Keratinocyte (primary cell): ENCODE measurements around the gene CNN2.

ENCODE experiments used
- CTCF ChIP-seq, 3 experiments: IDR thresholded peaks in 1 of 3; conservative IDR thresholded peaks in 1 of 3; optimal IDR thresholded peaks in 1 of 3; 2 replicates in 2 of 3; 3 replicates in 1 of 3; pipeline versions ENCODE3 to v1.5.1; 2011; ENCODE audit warnings: low read length in 3 of 3, mild to moderate bottlenecking in 3 of 3, moderate library complexity in 2 of 3, control low read depth in 1 of 3, inconsistent platforms in 1 of 3; ENCODE audit not compliant: insufficient read depth in 2 of 3; ENCODE audit errors: extremely low read depth in 1 of 3
- EZH2 ChIP-seq: IDR thresholded peaks from one replicate; pipeline ENCODE4 v1.6.1; 2012; ENCODE audit warnings: inconsistent platforms, mild to moderate bottlenecking, low read length, moderate library complexity

GRCh38 chr19:1037621-1038064, 11.2 kb downstream of the CNN2 start:
- TF ChIP-seq CTCF (optimal IDR thresholded peaks at IDR 0.05 in 1 of 3, IDR thresholded peaks at IDR 0.05 in 1 of 3, conservative IDR thresholded peaks at IDR 0.05 in 1 of 3; ENCODE audit: extremely low read depth in 1 of 3, insufficient read depth in 2 of 3, low read length in 3 of 3) (no peak), EZH2 (no peak)
